GM23248 (cell line): ENCODE measurements around the gene ITGA6. TPM values are rescaled to one million over a fixed set of nuclear protein-coding genes. Genes with fewer than 3 reads are reported as not detected.

ENCODE experiments used
- DNase-seq: peaks from one replicate; pipeline ENCODE4 v3.0.0-alpha.2; 2015
- H2AFZ ChIP-seq: fragments of 200-600 bp; sonication (generic); 2 replicates; pipeline ENCODE4 v1.6.1; 2016; ENCODE audit warnings: antibody characterized with exemption
- H3F3A ChIP-seq: fragments of 200-600 bp; sonication (generic); 2 replicates; pipeline ENCODE4 v1.6.1; 2016; ENCODE audit warnings: mild to moderate bottlenecking, antibody characterized with exemption, mixed run types; ENCODE audit not compliant: insufficient read depth
- H3K27ac ChIP-seq: fragments of 200-600 bp; sonication (generic); 2 replicates; pipeline ENCODE4 v1.5.1; 2016; ENCODE audit warnings: mild to moderate bottlenecking
- H3K27me3 ChIP-seq: fragments of 200-600 bp; sonication (generic); replicated peaks from 2 replicates; pipeline ENCODE4 v1.6.1; 2016; ENCODE audit warnings: mild to moderate bottlenecking; ENCODE audit not compliant: insufficient read depth
- H3K36me3 ChIP-seq: fragments of 200-600 bp; sonication (generic); 2 replicates; pipeline ENCODE4 v1.6.1; 2016; ENCODE audit warnings: low read depth, mild to moderate bottlenecking
- H3K4me1 ChIP-seq: fragments of 200-600 bp; sonication (generic); 2 replicates; pipeline ENCODE4 v1.6.1; 2016; ENCODE audit warnings: mild to moderate bottlenecking; ENCODE audit not compliant: insufficient read depth
- H3K4me2 ChIP-seq: fragments of 200-600 bp; sonication (generic); one replicate; pipeline ENCODE4 v1.6.1; 2016; ENCODE audit warnings: mild to moderate bottlenecking; ENCODE audit not compliant: unreplicated experiment
- H3K4me3 ChIP-seq: fragments of 200-600 bp; sonication (generic); 2 replicates; pipeline ENCODE4 v1.5.1; 2016; ENCODE audit warnings: mild to moderate bottlenecking
- H3K79me2 ChIP-seq: fragments of 200-600 bp; sonication (generic); 2 replicates; pipeline ENCODE4 v1.6.1; 2016; ENCODE audit warnings: mild to moderate bottlenecking; ENCODE audit not compliant: insufficient read depth
- H3K9ac ChIP-seq: fragments of 200-600 bp; sonication (generic); 2 replicates; pipeline ENCODE4 v1.6.1; 2016; ENCODE audit warnings: mild to moderate bottlenecking
- H3K9me2 ChIP-seq: fragments of 200-600 bp; sonication (generic); 2 replicates; pipeline ENCODE4 v1.6.1; 2016; ENCODE audit warnings: mixed run types, mild to moderate bottlenecking, moderate library complexity; ENCODE audit not compliant: insufficient read depth
- H3K9me3 ChIP-seq: fragments of 200-600 bp; sonication (generic); one replicate; pipeline ENCODE4 v1.6.1; 2017; ENCODE audit warnings: low read depth
- H4K20me1 ChIP-seq: fragments of 200-600 bp; sonication (generic); 2 replicates; pipeline ENCODE4 v1.6.0; 2016; ENCODE audit not compliant: insufficient read depth
- EZH2 ChIP-seq: fragments of 200-600 bp; sonication (generic); IDR thresholded peaks from 2 replicates; pipeline ENCODE4 v1.6.1; 2018; ENCODE audit warnings: antibody characterized with exemption, mild to moderate bottlenecking; ENCODE audit not compliant: insufficient read depth, poor library complexity, severe bottlenecking
- EZH2phosphoT487 ChIP-seq: fragments of 200-600 bp; sonication (generic); IDR thresholded peaks from 2 replicates; pipeline ENCODE4 v1.6.1; 2018; ENCODE audit warnings: antibody characterized with exemption, moderate library complexity, mild to moderate bottlenecking, low read depth; ENCODE audit not compliant: insufficient read depth
- WGBS, 2 experiments: methylation state at CpG; one replicate each; pipeline ENCODE4 v1.1.6; 2015 to 2017; ENCODE audit warnings: low lambda C conversion rate in 2 of 2, low coverage in 1 of 2; ENCODE audit errors: missing lambda C conversion rate in 2 of 2; 5-methylcytosine and 5-hydroxymethylcytosine counted together
- in situ Hi-C: fragments of 300-500 bp; cut with MboI; formaldehyde crosslinking; loops from 2 replicates; pipeline ENCODE4 v1.15.0; 2020
- polyA plus RNA-seq: library from polyadenylated mRNA; unstranded; fragments of >200 nt; fragmentation: Nextera tagmentation; extraction: Ambion mirVana; gene quantifications from 2 replicates; pipeline ENCODE4 v1.2.1, GENCODE V29; 2016
- total RNA-seq: library from RNA; depleted of rRNA; stranded (reverse); fragments of >200 nt; shearing (Covaris generic); gene quantifications from 2 replicates; pipeline ENCODE4 v1.2.3, GENCODE V29; 2014; rRNA removed

Gene ITGA6
- total and polyA plus RNA-seq, 2 experiments from 2014 or later, result 20.3 to 45.4 TPM

DNA sequence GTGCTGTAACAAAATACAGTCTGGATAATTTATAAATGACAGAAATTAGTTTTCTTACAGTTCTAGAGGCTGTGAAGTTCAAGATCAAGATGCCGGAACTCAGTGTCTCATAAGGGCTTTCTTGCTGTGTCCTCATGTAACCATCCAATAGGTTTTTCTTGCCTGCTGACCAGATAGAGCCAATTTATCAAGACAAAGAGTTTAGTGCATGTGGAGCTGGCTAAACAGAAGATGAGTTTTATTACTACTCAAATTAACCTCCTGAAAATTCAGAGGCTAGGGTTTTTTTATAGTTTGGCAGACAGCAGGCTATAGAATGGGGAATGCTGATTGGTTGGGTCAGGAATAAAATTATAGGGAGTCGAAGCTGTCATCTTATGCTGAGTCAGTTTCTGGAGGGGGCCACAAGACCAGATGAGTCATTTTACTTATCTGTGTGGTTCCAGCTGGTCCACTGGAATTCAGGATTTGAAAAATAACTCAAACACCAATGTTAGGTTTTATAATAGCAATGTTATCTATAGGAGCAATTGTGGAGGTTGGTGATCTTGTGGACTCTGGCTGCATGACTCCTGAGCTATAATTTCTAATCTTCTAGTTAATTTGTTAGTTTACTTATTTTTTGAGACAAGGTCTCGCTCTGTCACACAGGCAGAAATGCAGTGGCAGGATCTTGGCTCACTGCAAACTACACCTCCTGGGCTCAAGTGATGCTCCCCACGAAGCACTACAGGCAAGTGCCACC lies 125.3 kb downstream of the ITGA6 start:
- peak overlapping the region; percentile 33 for H3K4me2 ChIP-seq
- H3K36me3 ChIP-seq, result no peaks in the 10 kb centered on the region
- TF ChIP-seq EZH2, result no peak
- H3K9ac ChIP-seq, result no peak overlapping the region
- H2AFZ ChIP-seq, result no peak overlapping the region
- H3K4me3 ChIP-seq, result no peak overlapping the region
- peak overlapping the region; percentile 46 for H3K27ac ChIP-seq
- H3K9me3 ChIP-seq, result no peaks in the 10 kb centered on the region
- H3K9me2 ChIP-seq, result no peaks in the 10 kb centered on the region
- H4K20me1 ChIP-seq, result no peaks in the 10 kb centered on the region
- H3K79me2 ChIP-seq, result peaks cover 38% of the 10 kb centered on the region
- peaks cover 18% of the 10 kb centered on the region for H3F3A ChIP-seq
- WGBS, 2 experiments, result 70 to 74% methylated on average over 4 of the region's 4 CpGs
- peak; percentile 84 for DNase-seq
- H3K4me1 ChIP-seq, result peaks cover 29% of the 10 kb centered on the region
- no peaks in the 10 kb centered on the region for H3K27me3 ChIP-seq
- in situ Hi-C loops, result no loop called here

DNA sequence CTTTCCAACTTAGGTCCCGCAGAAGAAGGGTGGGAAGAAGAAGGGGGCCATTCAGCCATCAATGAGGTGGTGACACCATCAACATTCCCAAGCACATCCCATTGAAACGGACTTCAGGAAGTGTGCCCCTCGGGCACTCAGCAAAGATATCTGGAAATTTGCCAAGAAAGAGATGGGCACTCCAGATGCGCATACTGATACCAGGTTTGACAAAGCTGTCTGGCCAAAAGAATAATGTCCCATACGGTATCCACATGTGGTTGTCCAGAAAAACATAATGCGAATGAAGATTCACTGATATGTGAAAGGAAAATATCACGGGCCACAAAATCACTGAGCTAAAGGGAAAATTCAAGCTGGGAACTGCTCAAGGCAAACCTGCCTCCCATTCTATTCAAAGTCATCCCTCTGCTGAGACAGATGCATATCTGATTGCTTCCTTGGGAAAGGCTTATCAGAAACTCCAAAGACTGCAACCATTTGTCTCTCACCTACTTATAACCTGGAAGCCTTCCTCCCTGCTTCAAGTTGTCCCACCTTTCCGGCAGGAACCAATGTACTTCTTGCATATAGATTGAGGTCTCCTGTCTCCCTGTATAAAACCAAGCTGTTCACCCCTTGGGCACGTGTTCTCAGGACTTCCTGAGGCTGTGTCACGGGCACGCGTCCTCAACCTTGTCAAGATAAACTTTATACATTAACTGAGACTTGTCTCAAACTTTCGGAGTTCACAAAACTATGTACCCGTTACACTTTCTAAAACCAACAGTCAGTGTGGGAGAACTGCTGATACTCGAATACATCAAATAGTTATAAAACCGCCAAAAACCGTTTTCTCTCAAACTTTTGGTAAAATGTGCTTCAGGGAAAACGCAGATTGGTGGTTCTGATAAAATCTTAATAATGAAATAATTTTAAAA lies 127.2 kb downstream of the ITGA6 start:
- peaks cover 38% of the 10 kb centered on the region for H3K4me1 ChIP-seq
- peak overlapping the region; percentile 81 for H3K4me2 ChIP-seq
- no peaks in the 10 kb centered on the region for H3K9me2 ChIP-seq
- peak overlapping the region; percentile 91 for H3K4me3 ChIP-seq
- H3F3A ChIP-seq, result peaks cover 24% of the 10 kb centered on the region
- H3K9ac ChIP-seq, result peak overlapping the region; percentile 87
- peak overlapping the region; percentile 63 for H3K27ac ChIP-seq
- in situ Hi-C loops, result no loop called here
- H3K79me2 ChIP-seq, result peaks cover 49% of the 10 kb centered on the region
- no peak for TF ChIP-seq EZH2
- no peak for TF ChIP-seq EZH2phosphoT487
- H3K27me3 ChIP-seq, result no peaks in the 10 kb centered on the region
- no peaks in the 10 kb centered on the region for H4K20me1 ChIP-seq
- WGBS, 2 experiments, result 81 to 84% methylated on average over 18 of the region's 18 CpGs
- no peak for DNase-seq
- no peaks in the 10 kb centered on the region for H3K36me3 ChIP-seq
- no peaks in the 10 kb centered on the region for H3K9me3 ChIP-seq
- H2AFZ ChIP-seq, result peak overlapping the region; percentile 88

- TF ChIP-seq EZH2 (no peak), EZH2phosphoT487 (no peak)
- peak overlapping the region; percentile 81 for H3K4me2 ChIP-seq
- H3K27ac ChIP-seq, result peak overlapping the region; percentile 63
- H3K9me2 ChIP-seq, result no peaks in the 10 kb centered on the region
- H4K20me1 ChIP-seq, result no peaks in the 10 kb centered on the region
- H3K4me1 ChIP-seq, result peaks cover 38% of the 10 kb centered on the region
- peak overlapping the region; percentile 91 for H3K4me3 ChIP-seq
- H3K36me3 ChIP-seq, result no peaks in the 10 kb centered on the region
- peak overlapping the region; percentile 87 for H3K9ac ChIP-seq
- in situ Hi-C loops, result no loop called here
- no peak for DNase-seq
- peaks cover 24% of the 10 kb centered on the region for H3F3A ChIP-seq
- peak overlapping the region; percentile 88 for H2AFZ ChIP-seq
- H3K27me3 ChIP-seq, result no peaks in the 10 kb centered on the region
- H3K79me2 ChIP-seq, result peaks cover 52% of the 10 kb centered on the region
- H3K9me3 ChIP-seq, result no peaks in the 10 kb centered on the region
- 12 to 17% methylated on average over 8 of the region's 8 CpGs for WGBS, 2 experiments
Observed at GRCh38 chr2:172555272-172555521, 127.8 kb downstream of the ITGA6 start.

Other genes starting within 250 kb of the ITGA6 start
- 22.7 and 29.0 TPM in 2 replicates for gene PDK1, start 128.5 kb downstream of the ITGA6 start, total RNA-seq
- 51.1 and 53.9 TPM in 2 replicates for gene PDK1, start 128.5 kb downstream of the ITGA6 start, polyA plus RNA-seq